Muscle of arm (tissue), 14 donors: ENCODE results near the gene CD9. TPM values are rescaled to one million over a fixed set of nuclear protein-coding genes. Genes with fewer than 3 reads are reported as not detected.
"Not testable (repeated sequence)": the region's sequence is repeated elsewhere in the genome, so short reads cannot be mapped to it uniquely, and the experiment has no call there.

Experiments used
- DNase-seq: peaks from one replicate; pipeline ENCODE4 v3.0.0-alpha.2; 2013
- long read RNA-seq, 11 donors: transcript quantifications; one replicate each; lab custom pipeline, GENCODE V29; 2026
- polyA plus RNA-seq, 12 donors: library from polyadenylated mRNA; unstranded; fragments of 120-200 nt; gene quantifications; one replicate each; pipeline ENCODE4 v1.2.1, GENCODE V29; 2013; ENCODE audit not compliant: insufficient read length in 12 of 12

Gene CD9, protein sequence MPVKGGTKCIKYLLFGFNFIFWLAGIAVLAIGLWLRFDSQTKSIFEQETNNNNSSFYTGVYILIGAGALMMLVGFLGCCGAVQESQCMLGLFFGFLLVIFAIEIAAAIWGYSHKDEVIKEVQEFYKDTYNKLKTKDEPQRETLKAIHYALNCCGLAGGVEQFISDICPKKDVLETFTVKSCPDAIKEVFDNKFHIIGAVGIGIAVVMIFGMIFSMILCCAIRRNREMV
- 100 to 1,000 TPM in 3 of 12 donors, 10 to 100 TPM in 8, not detected in 1; 52.2 to 191 (median 59.8) TPM for polyA plus RNA-seq
- long read RNA-seq, donor 1, transcript CD9-207 (2 exons, 441 nt): minor isoform, 29 of 614 reads
- long read RNA-seq, donor 1, transcript CD9-201 (8 exons, 1,218 nt): major isoform, 181 of 614 reads
- long read RNA-seq, donor 1, partial matches to known transcripts: 393 of 614 reads
- long read RNA-seq, donor 1, other reads (novel, unspliced or antisense): 5 of 614 reads
- long read RNA-seq, donor 2, transcript CD9-201 (8 exons, 1,218 nt): major isoform, 37 of 50 reads
- long read RNA-seq, donor 2, partial matches to known transcripts: 8 of 50 reads
- long read RNA-seq, donor 2, other reads (novel, unspliced or antisense): 0 of 50 reads
- long read RNA-seq, donor 3, transcript CD9-201 (8 exons, 1,218 nt): major isoform, 17 of 24 reads
- long read RNA-seq, donor 3, partial matches to known transcripts: 7 of 24 reads
- long read RNA-seq, donor 3, other reads (novel, unspliced or antisense): 0 of 24 reads
- long read RNA-seq, donor 4, transcript CD9-201 (8 exons, 1,218 nt): major isoform, 15 of 15 reads
- long read RNA-seq, donor 4, partial matches to known transcripts: 0 of 15 reads
- long read RNA-seq, donor 4, other reads (novel, unspliced or antisense): 0 of 15 reads
- long read RNA-seq, donor 5: 0 reads
- long read RNA-seq, donor 6, transcript CD9-201 (8 exons, 1,218 nt): major isoform, 19 of 32 reads
- long read RNA-seq, donor 6, partial matches to known transcripts: 9 of 32 reads
- long read RNA-seq, donor 6, other reads (novel, unspliced or antisense): 0 of 32 reads
- long read RNA-seq, donor 7, transcript CD9-201 (8 exons, 1,218 nt): major isoform, 18 of 48 reads
- long read RNA-seq, donor 7, partial matches to known transcripts: 25 of 48 reads
- long read RNA-seq, donor 7, other reads (novel, unspliced or antisense): 0 of 48 reads
- long read RNA-seq, donor 8, transcript CD9-201 (8 exons, 1,218 nt): major isoform, 16 of 35 reads
- long read RNA-seq, donor 8, partial matches to known transcripts: 18 of 35 reads
- long read RNA-seq, donor 8, other reads (novel, unspliced or antisense): 0 of 35 reads
- long read RNA-seq, donor 9, transcript CD9-201 (8 exons, 1,218 nt): major isoform, 32 of 89 reads
- long read RNA-seq, donor 9, partial matches to known transcripts: 51 of 89 reads
- long read RNA-seq, donor 9, other reads (novel, unspliced or antisense): 0 of 89 reads
- long read RNA-seq, donor 10, transcript CD9-201 (8 exons, 1,218 nt): major isoform, 26 of 43 reads
- long read RNA-seq, donor 10, partial matches to known transcripts: 15 of 43 reads
- long read RNA-seq, donor 10, other reads (novel, unspliced or antisense): 0 of 43 reads
- long read RNA-seq, donor 11, transcript CD9-201 (8 exons, 1,218 nt): major isoform, 24 of 61 reads
- long read RNA-seq, donor 11, partial matches to known transcripts: 36 of 61 reads
- long read RNA-seq, donor 11, other reads (novel, unspliced or antisense): 0 of 61 reads

DNA sequence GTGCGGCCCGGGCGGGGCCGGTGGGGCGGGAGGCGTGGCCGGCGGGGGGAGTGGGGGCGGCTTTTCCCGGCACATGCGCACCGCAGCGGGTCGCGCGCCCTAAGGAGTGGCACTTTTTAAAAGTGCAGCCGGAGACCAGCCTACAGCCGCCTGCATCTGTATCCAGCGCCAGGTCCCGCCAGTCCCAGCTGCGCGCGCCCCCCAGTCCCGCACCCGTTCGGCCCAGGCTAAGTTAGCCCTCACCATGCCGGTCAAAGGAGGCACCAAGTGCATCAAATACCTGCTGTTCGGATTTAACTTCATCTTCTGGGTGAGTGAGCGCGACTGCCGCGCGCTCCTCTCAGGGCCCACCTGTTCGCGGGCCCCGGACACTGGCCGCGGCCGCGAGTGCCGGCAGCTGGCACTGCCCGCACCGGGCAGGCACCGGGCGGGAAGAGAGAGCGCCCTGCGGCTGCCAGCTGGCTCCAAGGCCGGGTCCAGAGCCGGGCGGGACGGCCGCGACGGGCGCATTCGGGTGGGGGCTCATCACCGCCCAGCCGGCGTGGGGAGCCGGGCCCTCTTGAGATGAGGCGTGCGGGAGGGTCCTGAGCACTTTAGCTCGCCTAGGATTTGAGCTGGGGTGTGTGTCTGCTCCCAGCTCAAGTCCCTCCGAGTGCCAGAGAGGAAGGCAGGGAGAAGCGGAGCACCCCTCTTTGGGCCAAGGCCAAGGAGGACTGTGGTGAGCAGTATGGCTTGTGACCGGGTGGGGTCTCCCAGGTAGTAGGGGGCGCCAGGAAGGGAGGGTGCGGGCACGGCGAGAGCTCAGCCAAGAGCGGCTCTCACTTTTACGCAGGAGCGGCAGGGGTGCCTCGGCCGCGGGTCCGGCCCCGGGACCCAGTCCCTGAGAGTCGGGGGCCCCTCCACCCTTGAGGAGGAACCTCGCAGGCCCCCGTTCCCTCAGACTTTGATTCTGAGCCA lies at the start of gene CD9:
Gene CD9, plus strand, starts transcription at position 145 of the 957 bp plus-strand sequence. Its CDS starts 100 bp downstream, at position 245.
- DNase-seq: no peak

DNA sequence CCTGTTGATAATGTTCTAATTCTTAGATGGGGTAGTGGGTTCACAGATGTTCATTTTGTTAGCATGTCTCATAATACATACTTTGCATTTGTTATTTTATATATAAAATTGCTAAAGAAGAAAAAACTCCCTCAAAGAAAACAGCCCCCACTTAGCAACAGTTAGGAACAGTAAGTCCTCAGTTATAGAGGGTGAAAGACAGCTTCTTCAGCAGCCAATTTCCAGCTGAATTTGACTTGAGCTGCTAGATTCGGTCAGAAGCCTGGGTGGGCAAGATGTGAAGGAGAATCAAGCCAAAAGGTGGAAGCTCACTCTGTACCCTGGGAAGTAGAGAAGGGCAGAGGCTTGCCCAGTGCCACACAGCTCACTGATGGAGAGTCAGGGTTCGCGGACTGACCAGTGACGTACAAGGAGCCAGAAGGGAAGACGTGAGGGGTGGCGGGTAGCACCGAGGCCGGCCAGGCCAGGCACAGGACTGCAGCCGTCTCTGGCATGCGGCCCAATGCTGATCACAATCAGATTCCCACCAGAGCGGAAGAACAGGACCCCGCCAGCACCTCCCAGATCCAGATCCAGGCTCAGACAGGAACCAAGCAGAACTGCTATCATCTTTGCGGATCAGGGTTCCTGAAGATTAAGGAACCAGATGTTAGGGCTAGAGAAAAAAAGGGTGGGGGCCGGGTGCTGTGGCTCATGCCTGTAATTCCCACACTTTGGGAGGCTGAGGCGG lies 45.3 kb upstream of the CD9 start:
- DNase-seq: no peak

DNA sequence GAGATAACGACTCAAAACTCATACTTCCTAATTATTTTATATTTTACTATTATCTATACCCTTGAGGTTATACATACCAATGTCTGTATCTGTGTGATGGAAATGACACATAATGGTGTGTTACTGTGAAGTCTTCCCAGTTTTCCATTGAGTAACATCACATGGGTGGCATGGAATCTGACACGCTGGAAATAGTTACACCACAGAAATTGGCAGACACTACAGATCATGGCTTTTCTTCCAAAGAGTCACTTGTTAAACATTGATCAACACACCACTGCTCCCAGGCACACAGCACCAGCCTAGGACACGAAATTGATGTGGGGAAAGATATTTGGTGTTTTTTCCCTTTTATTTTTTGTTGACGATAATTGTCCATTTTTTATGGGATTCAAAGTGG lies 42.7 kb upstream of the CD9 start:
- DNase-seq: no peak

- DNase-seq: no peak
These were observed 41.9 kb upstream of the CD9 start for GRCh38 chr12:6158255-6158654.

- DNase-seq: no peak
These were observed 41.5 kb upstream of the CD9 start for GRCh38 chr12:6158749-6159148.

DNA sequence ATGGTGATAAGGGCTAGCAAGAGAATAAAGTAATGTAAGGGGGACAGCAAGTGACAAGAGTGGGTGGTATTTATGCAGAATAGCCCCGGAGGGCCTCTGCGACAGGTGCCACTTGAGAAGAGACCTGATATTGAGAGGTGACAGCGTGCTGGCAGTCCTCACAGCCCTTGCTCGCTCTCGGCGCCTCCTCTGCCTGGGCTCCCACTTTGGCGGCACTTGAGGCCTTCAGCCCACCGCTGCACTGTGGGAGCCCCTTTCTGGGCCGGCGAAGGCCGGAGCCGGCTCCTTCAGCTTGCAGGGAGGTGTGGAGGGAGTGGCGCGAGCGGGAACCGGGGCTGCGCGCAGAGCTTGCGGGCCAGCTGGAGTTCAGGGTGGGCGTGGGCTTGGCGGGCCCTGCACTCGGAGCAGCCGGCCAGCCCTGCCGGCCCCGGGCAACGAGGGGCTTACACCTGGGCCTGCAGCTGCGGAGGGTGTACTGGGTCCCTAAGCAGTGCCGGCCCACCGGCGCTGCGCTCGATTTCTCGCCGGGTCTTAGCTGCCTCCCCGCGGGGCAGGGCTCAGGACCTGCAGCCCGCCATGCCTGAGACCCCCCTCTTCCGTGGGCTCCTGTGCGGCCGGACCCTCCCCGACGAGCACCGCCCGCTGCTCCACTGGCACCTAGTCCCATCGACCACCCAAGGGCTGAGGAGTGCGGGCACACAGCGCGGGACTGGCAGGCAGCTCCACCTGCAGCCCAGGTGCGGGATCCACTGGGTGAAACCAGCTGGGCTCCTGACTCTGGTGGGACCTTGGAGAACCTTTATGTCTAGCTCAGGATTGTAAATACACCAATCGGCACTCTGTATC lies 40.8 kb upstream of the CD9 start:
- not testable (repeated sequence) for DNase-seq

DNA sequence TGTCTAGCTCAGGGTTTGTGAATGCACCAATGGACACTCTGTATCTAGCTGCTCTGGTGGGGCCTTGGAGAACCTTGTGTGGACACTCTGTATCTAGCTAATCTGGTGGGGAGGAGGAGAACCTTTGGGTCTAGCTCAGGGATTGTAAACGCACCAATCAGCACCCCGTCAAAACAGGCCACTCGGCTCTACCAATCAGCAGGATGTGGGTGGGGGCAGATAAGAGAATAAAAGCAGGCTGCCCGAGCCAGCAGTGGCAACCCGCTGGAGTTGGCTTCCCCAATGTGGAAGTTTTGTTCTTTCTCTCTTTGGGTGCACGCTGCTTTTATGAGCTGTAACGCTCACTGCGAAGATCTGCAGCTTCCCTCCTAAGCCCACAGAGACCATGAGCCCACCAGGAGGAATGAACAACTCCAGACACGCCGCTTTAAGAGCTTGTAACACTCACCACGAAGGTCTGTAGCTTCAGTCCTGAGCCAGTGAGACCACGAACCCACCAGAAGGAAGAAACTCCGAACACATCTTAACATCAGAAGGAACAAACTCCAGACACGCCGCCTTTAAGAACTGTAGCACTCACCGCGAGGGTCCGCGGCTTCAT lies 40.1 kb upstream of the CD9 start:
- not testable (repeated sequence) for DNase-seq

DNA sequence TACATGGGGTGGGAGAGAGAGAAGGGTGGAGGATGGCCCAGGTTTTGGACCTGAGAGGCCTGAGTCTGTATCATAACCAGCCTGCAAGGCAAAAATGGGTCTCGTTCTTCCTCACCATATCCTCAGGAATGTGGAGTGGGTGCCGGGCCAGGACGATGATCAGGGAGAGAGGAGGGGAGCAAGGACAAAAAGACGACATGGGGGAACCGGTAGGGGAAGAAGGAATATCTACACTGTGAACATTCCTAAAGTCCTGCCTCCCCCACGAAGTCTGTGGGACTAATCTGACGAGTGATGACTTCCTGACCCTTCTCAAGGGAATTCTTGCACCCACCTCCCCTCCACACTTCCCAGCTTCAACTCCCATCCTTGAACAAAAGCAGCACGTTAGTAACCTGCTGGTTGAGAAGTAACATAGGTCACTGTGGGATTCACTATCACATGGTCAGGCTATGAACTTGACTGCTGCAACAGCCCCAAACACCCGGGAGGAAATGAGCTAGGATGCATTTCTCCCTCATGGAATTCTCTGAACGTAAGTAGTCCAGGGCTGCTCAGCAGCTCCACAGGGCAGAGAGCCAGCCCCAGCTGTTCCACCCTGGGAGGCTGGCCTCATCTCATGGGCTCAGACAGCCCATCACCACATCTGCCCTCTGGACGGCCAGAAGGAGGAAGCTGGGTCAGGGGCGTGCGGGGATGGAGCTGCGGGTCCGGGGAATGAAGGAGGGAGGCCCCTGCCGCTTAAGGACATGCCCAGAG lies 38.9 kb upstream of the CD9 start:
- DNase-seq: no peak

DNA sequence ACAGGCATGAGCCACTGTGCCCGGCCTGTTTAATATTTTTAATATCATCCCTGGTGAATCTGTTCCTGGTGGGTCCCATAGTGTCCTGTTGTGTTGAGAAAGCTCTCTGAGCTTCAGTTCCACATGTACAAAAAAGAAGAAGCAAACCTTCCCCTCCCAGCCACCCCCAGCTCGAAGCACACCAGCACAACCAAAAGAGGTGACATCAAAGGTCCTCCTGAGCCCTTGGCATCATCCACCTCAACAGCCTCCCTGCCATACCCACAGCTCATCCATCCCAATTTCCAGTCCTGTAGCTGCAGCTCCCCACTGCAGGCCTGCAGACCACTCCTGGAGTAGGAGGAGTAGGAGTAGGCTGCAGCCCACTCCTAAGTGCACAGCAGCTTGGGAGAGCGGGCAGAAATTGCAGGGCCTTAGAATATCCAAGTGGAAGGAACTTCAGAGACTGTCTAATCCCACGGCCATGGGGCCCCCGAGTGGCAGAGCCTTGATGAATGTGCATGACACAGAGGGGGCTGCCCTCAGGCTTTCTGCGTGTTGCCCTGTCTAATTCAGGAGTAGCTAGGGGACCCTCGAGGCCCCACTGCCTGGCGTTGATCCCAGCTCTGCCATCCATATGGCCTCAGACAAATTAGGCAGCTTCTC lies 36.7 kb upstream of the CD9 start:
- no peak for DNase-seq

DNA sequence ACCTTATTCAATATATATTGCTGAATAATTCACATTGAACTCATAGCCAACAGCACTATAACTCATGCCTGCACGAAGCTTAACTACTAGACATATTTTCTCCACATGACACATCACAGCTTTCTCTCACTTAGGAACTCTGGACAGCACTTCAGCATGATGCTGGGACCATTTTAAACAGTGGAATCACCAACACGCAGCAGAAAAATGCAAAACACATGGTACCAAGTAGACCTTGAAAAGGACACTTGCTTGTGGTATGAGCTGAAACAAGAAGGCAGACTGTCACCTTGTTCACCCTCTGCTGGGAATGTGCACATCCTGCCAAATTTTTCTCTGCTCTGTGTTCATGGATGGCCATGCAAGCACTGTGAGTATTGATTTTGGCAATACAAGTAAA lies 34.8 kb upstream of the CD9 start:
- DNase-seq: no peak

DNA sequence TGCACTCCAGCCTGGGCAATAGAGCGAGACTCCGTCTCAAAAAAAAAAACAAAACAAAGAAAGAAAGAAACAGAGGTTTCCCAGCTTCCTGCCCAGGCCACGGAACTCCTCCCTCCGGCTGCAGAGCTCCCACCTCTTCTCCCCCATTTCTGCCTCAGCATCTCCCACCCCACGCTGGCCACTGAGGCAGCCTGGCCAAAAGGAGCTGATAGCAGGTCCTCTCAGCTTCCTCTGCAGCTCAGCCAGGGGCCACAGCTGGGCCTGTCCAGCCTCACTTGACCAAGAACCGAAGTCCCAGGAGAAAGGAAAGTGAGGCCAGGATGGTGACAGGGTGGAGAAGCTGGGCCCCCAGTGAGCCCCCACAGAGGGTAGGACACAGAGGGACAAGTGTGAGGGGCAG lies 33.4 kb upstream of the CD9 start:
- no peak for DNase-seq

DNA sequence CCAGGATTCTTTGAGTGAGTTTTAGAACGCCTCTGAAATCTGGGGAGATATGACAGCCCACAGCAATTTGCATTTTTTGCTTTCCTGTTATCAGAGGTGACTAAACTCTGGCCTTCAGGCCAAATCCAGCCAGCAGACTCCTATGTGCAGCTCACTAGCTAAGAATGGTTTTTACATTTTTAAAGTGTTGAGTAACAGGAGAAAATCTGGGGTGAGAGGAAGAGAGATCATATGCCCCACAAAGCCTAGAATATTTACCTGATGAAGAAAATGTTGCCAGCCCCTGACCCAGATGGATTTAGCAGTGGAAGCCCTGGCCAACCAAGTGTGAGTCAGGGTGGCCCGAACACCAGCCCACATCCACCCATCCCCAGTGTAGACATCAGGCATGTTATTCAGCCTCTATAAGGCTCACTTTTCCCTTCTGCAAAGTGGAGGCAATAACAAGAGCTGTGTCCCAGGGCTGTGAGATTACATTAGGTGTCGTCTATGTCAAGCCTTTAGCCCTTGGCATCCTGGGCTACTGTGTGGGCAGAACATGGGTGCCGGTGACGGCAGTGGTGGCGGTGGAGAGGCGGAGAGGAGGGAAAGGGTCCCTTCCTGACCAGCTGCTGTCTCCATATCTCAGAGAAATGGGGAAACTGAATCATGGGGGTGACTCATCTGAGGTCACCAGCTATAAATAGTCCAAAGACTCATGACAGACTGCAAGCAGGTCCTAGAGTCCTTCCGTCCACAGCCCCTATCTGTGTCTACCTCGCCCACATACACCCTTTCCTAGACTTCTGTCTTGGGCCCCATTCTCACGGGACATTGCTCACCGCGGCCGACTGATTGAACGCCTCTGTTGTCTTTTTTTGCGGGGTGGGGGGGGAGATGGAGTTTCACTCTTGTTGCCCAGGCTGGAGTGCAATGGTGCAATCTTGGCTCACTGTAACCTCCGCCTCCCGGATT lies 32.6 kb upstream of the CD9 start:
- no peak for DNase-seq

- DNase-seq: no peak
These were observed 28.7 kb upstream of the CD9 start for GRCh38 chr12:6171409-6172015.

DNA sequence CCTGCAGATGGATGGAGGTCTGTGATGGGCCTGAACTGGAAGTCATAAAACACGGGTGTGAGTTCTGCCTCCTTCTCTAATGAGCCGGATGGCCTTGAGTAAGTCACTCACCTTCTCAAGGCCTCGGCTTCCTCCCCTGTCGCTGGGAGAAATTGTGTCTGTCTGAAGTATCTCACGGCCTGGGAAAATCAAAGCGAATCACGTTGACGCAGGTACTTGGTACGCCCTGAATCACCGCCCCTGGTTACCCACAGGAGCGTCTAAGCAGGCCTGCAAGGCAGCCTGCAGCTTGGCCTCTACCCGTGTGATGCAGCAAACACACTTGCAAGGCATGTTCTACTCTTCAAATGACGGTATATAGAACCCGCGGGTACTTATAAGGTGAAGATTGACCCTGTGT lies 28.1 kb upstream of the CD9 start:
- no peak for DNase-seq

GRCh38 chr12:6172862-6173261 lies 27.3 kb upstream of the CD9 start:
- no peak for DNase-seq
